Renal cortical epithelial cell (primary cell): Measurements from ENCODE around the gene HDHD3. TPM values are rescaled to one million over a fixed set of nuclear protein-coding genes. Genes with fewer than 3 reads are reported as not detected.

Source experiments
- DNase-seq: peaks from one replicate; pipeline ENCODE4 v3.0.0-alpha.2; 2011; ENCODE audit warnings: low read depth
- total RNA-seq: library from RNA; depleted of rRNA; stranded (reverse); fragments of >200 nt; gene quantifications from 2 replicates; pipeline ENCODE4 v1.2.3, GENCODE V29; 2014

Gene HDHD3
- total RNA-seq, 1 donor from 2014 or later = 23.8 TPM

- DNase-seq = no peak
Observed at GRCh38 chr9:113337714-113338113, 39.1 kb downstream of the HDHD3 start.

GRCh38 chr9:113331780-113332179, 45.0 kb downstream of the HDHD3 start:
- no peak for DNase-seq

GRCh38 chr9:113328045-113328782, 48.6 kb downstream of the HDHD3 start:
- DNase-seq = no peak

GRCh38 chr9:113326230-113326629, 50.6 kb downstream of the HDHD3 start:
- DNase-seq = no peak

Other genes starting within 250 kb of the HDHD3 start
- gene SLC31A2, start 226.0 kb downstream of the HDHD3 start, total RNA-seq = 14.8 and 40.8 TPM in 2 replicates
- gene FKBP15, start 155.7 kb downstream of the HDHD3 start, total RNA-seq = 9.6 and 30.2 TPM in 2 replicates
- gene SLC31A1, start 155.4 kb downstream of the HDHD3 start, total RNA-seq = 28.7 and 32.4 TPM in 2 replicates
- 43.4 and 51.7 TPM in 2 replicates for gene CDC26, start 101.4 kb downstream of the HDHD3 start, total RNA-seq
- 31.1 and 36.6 TPM in 2 replicates for gene PRPF4, start 101.3 kb downstream of the HDHD3 start, total RNA-seq
- 0.80 and 1.2 TPM in 2 replicates for gene RNF183, start 73.6 kb downstream of the HDHD3 start, total RNA-seq
- 1.9 and 9.3 TPM in 2 replicates for gene WDR31, start 36.7 kb downstream of the HDHD3 start, total RNA-seq
- gene BSPRY, start 27.4 kb downstream of the HDHD3 start, total RNA-seq = 0.45 and 22.4 TPM in 2 replicates
- gene ALAD, start 24.3 kb upstream of the HDHD3 start, total RNA-seq = 6.3 and 34.0 TPM in 2 replicates
- 36.1 and 53.0 TPM in 2 replicates for gene POLE3, start 33.7 kb upstream of the HDHD3 start, total RNA-seq
- 0.35 and 0.45 TPM in 2 replicates for gene C9orf43, start 33.8 kb upstream of the HDHD3 start, total RNA-seq
- 56.1 and 76.2 TPM in 2 replicates for gene RGS3, start 86.7 kb upstream of the HDHD3 start, total RNA-seq